ENCODE measurements around the gene PLXDC1.
A peak's percentile ranks its signal among the peaks of the same experiment; 100 is the strongest.

GRCh38 chr17:39077866-39078265, 73.6 kb downstream of the PLXDC1 start:
- TF ChIP-seq RAD21 (IDR thresholded peaks at IDR 0.05 in 1 of 2, conservative IDR thresholded peaks at IDR 0.05 in 1 of 2; ENCODE audit: low read depth in 2 of 2, low read length in 2 of 2), result peak; percentile 26 to 44; a peak in 3 of 4 replicates
- TF ChIP-seq SUZ12 (IDR thresholded peaks at IDR 0.05; ENCODE audit: low read length), result no peak
- no peak for TF ChIP-seq POLR2AphosphoS5 (IDR thresholded peaks at IDR 0.05; ENCODE audit: low read depth, low read length)
- peak; percentile 12 to 49 (median 44); a peak in 3 of 4 replicates for TF ChIP-seq CTCF (IDR thresholded peaks at IDR 0.05; ENCODE audit: control extremely low read depth in 1 of 3, insufficient read depth in 1 of 3, low read depth in 1 of 3, low read length in 3 of 3)
- TF ChIP-seq YY1 (IDR thresholded peaks at IDR 0.05; ENCODE audit: low read depth, low read length), result no peak
- TF ChIP-seq HDAC2 (IDR thresholded peaks at IDR 0.05; ENCODE audit: borderline replicate concordance in 1 of 2, low read depth in 2 of 2, low read length in 2 of 2), result no peak
- no peak for TF ChIP-seq EZH2 (IDR thresholded peaks at IDR 0.05; ENCODE audit: low read depth, low read length, severe bottlenecking)
- TF ChIP-seq POLR2A (IDR thresholded peaks at IDR 0.05; ENCODE audit: control extremely low read depth in 1 of 2, low read depth in 2 of 2, low read length in 2 of 2), result no peak

Measured in H1 (cell line).